Purkinje cell (primary cell): ENCODE measurements around the gene PRDM12. TPM values are rescaled to one million over a fixed set of nuclear protein-coding genes. Genes with fewer than 3 reads are reported as not detected.

ENCODE experiments used
- polyA plus RNA-seq: library from polyadenylated mRNA; unstranded; fragments of >200 nt; fragmentation: Nextera tagmentation; gene quantifications from 2 replicates; pipeline ENCODE4 v1.2.1, GENCODE V29; 2014

Gene PRDM12
- polyA plus RNA-seq = 0.41 and 0.44 TPM in 2 replicates

DNA sequence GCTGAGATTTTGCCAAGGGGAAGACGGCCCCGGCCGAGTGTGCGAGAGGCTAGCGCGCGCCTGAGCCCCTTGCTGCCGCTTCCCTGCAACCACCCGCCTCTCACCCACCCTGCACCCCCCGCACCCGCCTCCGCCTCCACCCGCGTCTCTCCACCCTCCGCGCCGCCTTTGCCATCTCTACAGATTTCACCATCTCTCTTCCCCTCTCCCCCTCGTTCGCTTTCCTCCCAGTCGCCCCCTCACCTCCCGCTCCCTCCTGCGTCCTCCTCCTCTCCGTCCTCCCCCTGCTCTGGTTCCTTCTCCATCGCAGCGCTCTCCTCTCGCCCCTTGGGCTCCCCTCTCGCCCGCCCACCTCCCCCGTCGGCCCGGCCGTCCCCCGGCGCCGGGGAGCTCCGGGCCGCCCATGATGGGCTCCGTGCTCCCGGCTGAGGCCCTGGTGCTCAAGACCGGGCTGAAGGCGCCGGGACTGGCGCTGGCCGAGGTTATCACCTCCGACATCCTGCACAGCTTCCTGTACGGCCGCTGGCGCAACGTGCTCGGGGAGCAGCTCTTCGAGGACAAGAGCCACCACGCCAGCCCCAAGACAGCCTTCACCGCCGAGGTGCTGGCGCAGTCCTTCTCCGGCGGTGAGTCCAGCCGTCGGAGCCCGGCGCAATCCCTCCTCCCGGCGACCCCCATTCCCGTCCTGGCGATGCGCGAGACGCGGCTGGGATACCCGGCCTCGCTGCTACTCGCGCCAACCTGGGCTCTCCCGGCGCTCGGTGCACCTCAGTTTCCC lies at the start of gene PRDM12:
Gene PRDM12, plus strand, starts transcription at position 344 of the 778 bp plus-strand sequence. Its CDS starts 60 bp downstream, at position 404.

DNA sequence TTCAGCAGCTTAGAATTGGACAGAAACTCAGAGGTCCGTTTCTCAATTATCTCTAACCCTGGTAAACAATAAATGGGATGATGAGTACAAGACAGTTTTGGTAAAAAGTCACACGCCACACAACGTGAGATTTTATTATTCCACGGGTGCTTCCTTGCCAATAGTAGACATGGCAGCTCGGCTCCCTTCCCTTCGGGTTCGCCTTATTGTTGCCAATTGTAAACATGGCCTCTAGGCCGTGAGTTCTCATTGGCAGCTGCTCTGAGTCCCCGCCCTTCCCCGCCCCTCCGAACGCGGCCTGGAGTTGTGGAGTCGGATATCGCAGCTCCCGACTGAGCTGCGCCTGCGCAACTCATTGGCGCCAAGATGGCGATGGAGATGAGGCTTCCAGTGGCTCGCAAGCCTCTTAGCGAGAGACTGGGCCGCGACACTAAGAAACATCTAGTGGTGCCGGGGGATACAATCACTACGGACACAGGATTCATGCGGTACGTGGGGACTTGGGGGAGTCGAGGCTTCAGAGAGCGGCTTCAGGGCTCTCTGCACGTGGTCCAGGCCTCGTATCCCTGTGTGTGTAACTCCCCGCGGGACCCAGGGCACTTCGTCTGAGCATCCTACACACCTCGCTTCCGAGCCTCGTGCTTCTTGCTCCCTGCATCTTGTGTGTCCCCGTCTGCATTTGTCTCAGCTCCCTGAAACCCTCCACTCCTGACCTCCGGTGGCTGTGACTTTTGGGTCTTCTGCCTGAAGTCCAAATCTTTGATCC lies 29.2 kb downstream of the PRDM12 start, which contains the start of gene EXOSC2:
Gene EXOSC2, plus strand, starts transcription at position 355 of the 766 bp plus-strand sequence. Its CDS starts 12 bp downstream, at position 367.

Other genes with a start within 250 kb of the PRDM12 start
- gene ASS1, start 219.6 kb upstream of the PRDM12 start, polyA plus RNA-seq = 18.5 and 32.0 TPM in 2 replicates
- 17.2 and 17.3 TPM in 2 replicates for gene FUBP3, start 85.0 kb upstream of the PRDM12 start, polyA plus RNA-seq
- gene EXOSC2, start 29.2 kb downstream of the PRDM12 start, polyA plus RNA-seq = 15.2 and 18.6 TPM in 2 replicates
- 1.0 and 3.1 TPM in 2 replicates for gene ABL1, start 170.7 kb downstream of the PRDM12 start, polyA plus RNA-seq
- not detected in 2 replicates for gene QRFP, start 232.2 kb downstream of the PRDM12 start, polyA plus RNA-seq